Mesothelial cell of epicardium (in vitro differentiated cells): ENCODE measurements around the gene GABRA4. TPM values are rescaled to one million over a fixed set of nuclear protein-coding genes. Genes with fewer than 3 reads are reported as not detected.

ENCODE experiments used
- DNase-seq, 2 experiments: peaks; one replicate each; pipeline ENCODE4 v3.0.0; 2021; ENCODE audit warnings: low spot score in 2 of 2; ENCODE audit not compliant: unreplicated experiment in 2 of 2
- H3K27ac Mint-ChIP-seq: 2 replicates; pipeline ENCODE4 v1.8.0; 2021; ENCODE audit warnings: mixed read lengths
- H3K27me3 Mint-ChIP-seq: 2 replicates; pipeline ENCODE4 v1.8.0; 2021; ENCODE audit warnings: low read depth, mixed read lengths
- H3K36me3 Mint-ChIP-seq: 2 replicates; pipeline ENCODE4 v1.8.0; 2021; ENCODE audit warnings: mixed read lengths
- H3K4me1 Mint-ChIP-seq: 2 replicates; pipeline ENCODE4 v1.8.0; 2021; ENCODE audit warnings: mixed read lengths
- H3K4me3 Mint-ChIP-seq: 2 replicates; pipeline ENCODE4 v1.8.0; 2021; ENCODE audit warnings: mild to moderate bottlenecking, moderate library complexity, mixed read lengths
- H3K9me3 Mint-ChIP-seq: 2 replicates; pipeline ENCODE4 v1.8.0; 2021; ENCODE audit warnings: mixed read lengths
- CTCF ChIP-seq: fragments of 200-600 bp; sonication (generic); IDR thresholded peaks from one replicate; pipeline ENCODE4 v1.5.0; 2021; ENCODE audit warnings: antibody characterized with exemption; ENCODE audit not compliant: unreplicated experiment
- total RNA-seq: library from RNA; stranded (reverse); gene quantifications from 3 replicates; pipeline ENCODE4 v1.2.1, GENCODE V29; 2021

The GABRA4 gene
- total RNA-seq, 1 donor from 2014 or later, result not detected

GRCh38 chr4:46886711-46887110 lies 106.7 kb downstream of the GABRA4 start:
- TF ChIP-seq CTCF, result peak; percentile 30

GRCh38 chr4:46878641-46879040 lies 114.7 kb downstream of the GABRA4 start:
- no peak overlapping the region for H3K4me3 Mint-ChIP-seq
- peaks cover 5% of the 10 kb centered on the region for H3K27me3 Mint-ChIP-seq
- no peak overlapping the region for H3K27ac Mint-ChIP-seq
- no peak for TF ChIP-seq CTCF
- no peaks in the 10 kb centered on the region for H3K9me3 Mint-ChIP-seq
- DNase-seq, result no peak
- H3K36me3 Mint-ChIP-seq, result no peaks in the 10 kb centered on the region
- H3K4me1 Mint-ChIP-seq, result no peaks in the 10 kb centered on the region

More at GRCh38 chr4:46886711-46887110, 106.7 kb downstream of the GABRA4 start:
- DNase-seq, result no peak
- Mint-ChIP-seq H3K9me3 (no peaks in the 10 kb centered on the region), H3K27ac (no peak overlapping the region), H3K36me3 (no peaks in the 10 kb centered on the region), H3K4me1 (no peaks in the 10 kb centered on the region), H3K27me3 (peaks cover 14% of the 10 kb centered on the region), H3K4me3 (no peak overlapping the region)

- DNase-seq, result no peak
- Mint-ChIP-seq H3K27me3 (peaks cover under 1% of the 10 kb centered on the region), H3K27ac (no peak overlapping the region), H3K4me1 (no peaks in the 10 kb centered on the region), H3K9me3 (peaks cover 10% of the 10 kb centered on the region), H3K4me3 (no peak overlapping the region), H3K36me3 (no peaks in the 10 kb centered on the region)
- no peak for TF ChIP-seq CTCF
Observed at GRCh38 chr4:46874811-46875210, 118.6 kb downstream of the GABRA4 start.

- H3K9me3 Mint-ChIP-seq, result peaks cover 10% of the 10 kb centered on the region
- no peak overlapping the region for H3K27ac Mint-ChIP-seq
- peaks cover 2% of the 10 kb centered on the region for H3K27me3 Mint-ChIP-seq
- no peak overlapping the region for H3K4me3 Mint-ChIP-seq
- H3K36me3 Mint-ChIP-seq, result no peaks in the 10 kb centered on the region
- peaks cover 1% of the 10 kb centered on the region for H3K4me1 Mint-ChIP-seq
- no peak for TF ChIP-seq CTCF
- no peak for DNase-seq
Observed at GRCh38 chr4:46870411-46870810, 123.0 kb downstream of the GABRA4 start.

Other genes with a start within 250 kb of the GABRA4 start
- gene COX7B2, start 84.3 kb downstream of the GABRA4 start, total RNA-seq, result not detected in 3 replicates
- not detected in 3 replicates for gene GABRB1, start 38.0 kb upstream of the GABRA4 start, total RNA-seq